ENCODE measurements around the gene WRAP73.

DNA sequence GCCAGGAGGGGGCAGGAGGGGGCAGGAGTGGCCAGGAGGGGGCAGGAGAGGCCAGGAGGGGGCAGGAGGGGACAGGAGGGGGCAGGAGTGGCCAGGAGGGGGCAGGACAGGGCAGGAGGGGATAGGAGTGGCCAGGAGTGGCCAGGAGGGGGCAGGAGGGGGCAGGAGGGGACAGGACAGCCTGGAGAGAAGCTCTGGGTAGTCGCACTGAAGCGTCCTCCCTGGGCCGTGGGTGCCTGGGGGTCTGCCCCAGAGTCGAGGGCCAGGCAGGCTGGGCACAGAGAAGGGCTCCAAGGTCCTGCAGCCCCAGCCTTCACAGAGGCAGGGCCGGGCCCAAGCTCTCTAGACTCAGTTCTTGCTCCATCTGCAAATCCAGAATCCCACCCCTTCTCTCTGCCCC lies 61.5 kb downstream of the WRAP73 start:
- TF ChIP-seq, protein P1, sequence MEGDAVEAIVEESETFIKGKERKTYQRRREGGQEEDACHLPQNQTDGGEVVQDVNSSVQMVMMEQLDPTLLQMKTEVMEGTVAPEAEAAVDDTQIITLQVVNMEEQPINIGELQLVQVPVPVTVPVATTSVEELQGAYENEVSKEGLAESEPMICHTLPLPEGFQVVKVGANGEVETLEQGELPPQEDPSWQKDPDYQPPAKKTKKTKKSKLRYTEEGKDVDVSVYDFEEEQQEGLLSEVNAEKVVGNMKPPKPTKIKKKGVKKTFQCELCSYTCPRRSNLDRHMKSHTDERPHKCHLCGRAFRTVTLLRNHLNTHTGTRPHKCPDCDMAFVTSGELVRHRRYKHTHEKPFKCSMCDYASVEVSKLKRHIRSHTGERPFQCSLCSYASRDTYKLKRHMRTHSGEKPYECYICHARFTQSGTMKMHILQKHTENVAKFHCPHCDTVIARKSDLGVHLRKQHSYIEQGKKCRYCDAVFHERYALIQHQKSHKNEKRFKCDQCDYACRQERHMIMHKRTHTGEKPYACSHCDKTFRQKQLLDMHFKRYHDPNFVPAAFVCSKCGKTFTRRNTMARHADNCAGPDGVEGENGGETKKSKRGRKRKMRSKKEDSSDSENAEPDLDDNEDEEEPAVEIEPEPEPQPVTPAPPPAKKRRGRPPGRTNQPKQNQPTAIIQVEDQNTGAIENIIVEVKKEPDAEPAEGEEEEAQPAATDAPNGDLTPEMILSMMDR (IDR thresholded peaks at IDR 0.05), result no peak
- TF ChIP-seq POLR2A (IDR thresholded peaks at IDR 0.05), result no peak

Data from adrenal gland (tissue), 5 donors.